HCT116 (cell line): ENCODE results near the gene FAM98A. TPM values are rescaled to one million over a fixed set of nuclear protein-coding genes. Genes with fewer than 3 reads are reported as not detected.

Source experiments
- ATAC-seq: fragments of 200-7000 bp; cut with Tn5 transposase; 2 replicates; pipeline ENCODE4 v1.9.1; 2020; ENCODE audit warnings: mild to moderate bottlenecking, moderate library complexity
- BruUV-seq: library from RNA; stranded (reverse); fragments of 400-500 nt; replicated peaks from 2 replicates; lab custom pipeline; 2021; lab: Mats Ljungman, UMichigan
- CTCF ChIA-PET: fragments of 300-600 bp; sonication (Branson Sonifier 250); formaldehyde crosslinking; loops from one replicate; lab custom pipeline; 2021; ENCODE audit warnings: antibody characterized with exemption; lab: Charles Lee
- POLR2A ChIA-PET: fragments of 300-600, 350-600 bp; sonication (Branson Sonifier 250); formaldehyde crosslinking; loops from one replicate; lab custom pipeline; 2021; ENCODE audit warnings: antibody characterized with exemption; lab: Charles Lee
- RAD21 ChIA-PET, 2 experiments: fragments of 300-600 bp; sonication (Branson Sonifier 250); formaldehyde crosslinking; loops; one replicate each; lab custom pipeline; 2023; ENCODE audit warnings: low total read pairs in 2 of 2; ENCODE audit not compliant: uncharacterized antibody in 2 of 2, unreplicated experiment in 2 of 2, low non-redundant PET in 1 of 2; lab: Charles Lee
- DNase-seq: peaks from one replicate; pipeline ENCODE4 v3.0.0-alpha.2; 2010; ENCODE audit warnings: low read depth, low spot score
- H2AFZ ChIP-seq: fragments of 200-600 bp; shearing (Covaris generic), sonication (generic); 2 replicates; pipeline ENCODE4 v1.6.1; 2017; ENCODE audit warnings: low read depth, mixed run types, mixed read lengths, antibody characterized with exemption, low read length; ENCODE audit not compliant: poor library complexity, severe bottlenecking
- H3K27ac ChIP-seq: 2 replicates; pipeline ENCODE4 v1.5.1; 2012; ENCODE audit warnings: low read depth, low read length
- H3K27me3 ChIP-seq: fragments of 200-600 bp; sonication (generic); 2 replicates; pipeline ENCODE4 v1.6.1; 2016; ENCODE audit warnings: mixed run types, low read length, mixed read lengths; ENCODE audit not compliant: insufficient read depth
- H3K36me3 ChIP-seq, 2 experiments: fragments of 200-500 bp in 1 of 2; fragments of 200-600 bp in 1 of 2; sonication (Bioruptor generic) in 1 of 2; sonication (generic) in 1 of 2; 2 replicates each; pipeline versions ENCODE4 v1.5.1 to v1.6.1; 2014 to 2016; ENCODE audit warnings: low read length in 2 of 2, inconsistent platforms in 1 of 2, mixed read lengths in 1 of 2, mixed run types in 1 of 2; ENCODE audit not compliant: insufficient read depth in 2 of 2, control insufficient read depth in 1 of 2
- H3K4me1 ChIP-seq, 2 experiments: fragments of 200-600 bp in 1 of 2; sonication (generic) in 1 of 2; 2 replicates each; pipeline versions ENCODE4 v1.5.1 to v1.6.1; 2012 to 2017; ENCODE audit warnings: low read length in 2 of 2, inconsistent platforms in 1 of 2, mild to moderate bottlenecking in 1 of 2, mixed read lengths in 1 of 2, mixed run types in 1 of 2, moderate library complexity in 1 of 2; ENCODE audit not compliant: insufficient read depth in 2 of 2, control insufficient read depth in 1 of 2
- H3K4me2 ChIP-seq: fragments of 200-600 bp; sonication (generic); 2 replicates; pipeline ENCODE4 v1.6.1; 2017; ENCODE audit warnings: mixed run types, low read length, mixed read lengths
- H3K4me3 ChIP-seq, 2 experiments: fragments of 200-600 bp in 1 of 2; sonication (generic) in 1 of 2; replicated peaks in 1 of 2; 2 replicates each; pipeline ENCODE4 v1.5.1; 2011 to 2016; ENCODE audit warnings: low read length in 2 of 2, control low read depth in 1 of 2, low read depth in 1 of 2, mild to moderate bottlenecking in 1 of 2, mixed read lengths in 1 of 2, mixed run types in 1 of 2
- H3K79me2 ChIP-seq: fragments of 200-600 bp; sonication (generic); 2 replicates; pipeline ENCODE4 v1.6.1; 2017; ENCODE audit warnings: mild to moderate bottlenecking, mixed run types, low read length, moderate library complexity, mixed read lengths; ENCODE audit not compliant: insufficient read depth
- H3K9ac ChIP-seq: fragments of 200-600 bp; sonication (generic); 2 replicates; pipeline ENCODE4 v1.6.1; 2016; ENCODE audit warnings: low read length, mixed read lengths
- H3K9me2 ChIP-seq: fragments of 200-600 bp; sonication (generic), shearing (Covaris generic); 2 replicates; pipeline ENCODE4 v1.6.1; 2017; ENCODE audit warnings: mixed run types, mild to moderate bottlenecking, moderate library complexity; ENCODE audit not compliant: insufficient read depth
- H3K9me3 ChIP-seq, 2 experiments: fragments of 200-500 bp in 1 of 2; fragments of 200-600 bp in 1 of 2; sonication (Bioruptor generic) in 1 of 2; sonication (generic) in 1 of 2; 2 replicates each; pipeline ENCODE4 v1.6.1; 2014 to 2017; ENCODE audit warnings: low read length in 2 of 2, mixed read lengths in 2 of 2, inconsistent platforms in 1 of 2, low read depth in 1 of 2, mild to moderate bottlenecking in 1 of 2, mixed run types in 1 of 2, moderate library complexity in 1 of 2; ENCODE audit not compliant: control insufficient read depth in 1 of 2, insufficient read depth in 1 of 2
- H4K20me1 ChIP-seq: fragments of 200-600 bp; sonication (generic), shearing (Covaris generic); 2 replicates; pipeline ENCODE4 v1.6.1; 2017; ENCODE audit warnings: mixed run types, mild to moderate bottlenecking, moderate library complexity; ENCODE audit not compliant: insufficient read depth
- EGR1 ChIP-seq: IDR thresholded peaks from 2 replicates; pipeline ENCODE4 v1.6.1; 2012; ENCODE audit warnings: low read depth
- ELF1 ChIP-seq: IDR thresholded peaks from 2 replicates; pipeline ENCODE4 v1.6.1; 2012; ENCODE audit warnings: low read depth, borderline replicate concordance
- EZH2 ChIP-seq: fragments of 200-600 bp; sonication (generic); IDR thresholded peaks from 2 replicates; pipeline ENCODE4 v1.6.1; 2017; ENCODE audit warnings: antibody characterized with exemption, mixed run types
- POLR2A ChIP-seq: IDR thresholded peaks from 2 replicates; pipeline ENCODE4 v1.7.0; 2011; ENCODE audit warnings: borderline replicate concordance; ENCODE audit not compliant: insufficient read depth, insufficient read length; ENCODE audit errors: extremely low read depth
- SIN3A ChIP-seq: IDR thresholded peaks from 2 replicates; pipeline ENCODE4 v1.6.1; 2012; ENCODE audit warnings: low read depth
- SP1 ChIP-seq: IDR thresholded peaks from 2 replicates; pipeline ENCODE4 v1.6.1; 2012; ENCODE audit warnings: low read depth
- SRF ChIP-seq: IDR thresholded peaks from 2 replicates; pipeline ENCODE4 v1.6.1; 2012; ENCODE audit warnings: low read depth
- YY1 ChIP-seq: IDR thresholded peaks from 2 replicates; pipeline ENCODE4 v1.6.1; 2011; ENCODE audit warnings: low read length, low read depth, moderate library complexity, mild to moderate bottlenecking; ENCODE audit not compliant: insufficient replicate concordance; ENCODE audit errors: extremely low read depth
- ZNF274 ChIP-seq: fragments of 200-500 bp; sonication (Bioruptor generic); IDR thresholded peaks from 2 replicates; pipeline ENCODE4 v1.6.1; 2014; ENCODE audit warnings: mild to moderate bottlenecking, low read depth, low read length, inconsistent platforms
- intact Hi-C: fragments of 100-400 bp; cut with micrococcal nuclease; formaldehyde crosslinking; loops from 2 replicates; pipeline ENCODE4 v1.10.0; 2022
- total RNA-seq: library from RNA; stranded (reverse); gene quantifications from one replicate; pipeline ENCODE4 v1.2.1, GENCODE V29; 2021; ENCODE audit not compliant: unreplicated experiment
- TF ChIP-seq, protein P1 (sequence below): IDR thresholded peaks from 2 replicates; pipeline ENCODE4 v1.6.1; 2011; ENCODE audit warnings: mild to moderate bottlenecking, low read length, moderate library complexity; ENCODE audit not compliant: insufficient replicate concordance; ENCODE audit errors: extremely low read depth
- TF ChIP-seq, protein P2 (sequence below): IDR thresholded peaks from 2 replicates; pipeline ENCODE4 v1.6.1; 2012
- TF ChIP-seq, protein P3 (sequence below): IDR thresholded peaks from 2 replicates; pipeline ENCODE4 v1.6.1; 2012; ENCODE audit warnings: low read depth

The FAM98A gene
- total RNA-seq, 1 experiment from 2014 or later, result 42.9 TPM

DNA sequence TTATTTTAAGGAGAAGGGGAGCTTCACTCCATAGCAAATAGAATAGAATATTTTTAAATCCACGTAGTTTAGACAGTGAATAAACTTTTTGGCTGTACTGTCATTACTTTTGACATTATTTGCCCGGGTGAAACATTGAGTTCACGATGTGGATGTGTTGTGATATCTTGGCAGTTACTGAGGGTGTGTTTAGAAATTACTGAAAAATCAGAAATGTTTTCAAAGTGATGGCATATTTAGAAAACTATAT, 769 bp upstream of the FAM98A start (continued):
- TF ChIP-seq, protein P1, sequence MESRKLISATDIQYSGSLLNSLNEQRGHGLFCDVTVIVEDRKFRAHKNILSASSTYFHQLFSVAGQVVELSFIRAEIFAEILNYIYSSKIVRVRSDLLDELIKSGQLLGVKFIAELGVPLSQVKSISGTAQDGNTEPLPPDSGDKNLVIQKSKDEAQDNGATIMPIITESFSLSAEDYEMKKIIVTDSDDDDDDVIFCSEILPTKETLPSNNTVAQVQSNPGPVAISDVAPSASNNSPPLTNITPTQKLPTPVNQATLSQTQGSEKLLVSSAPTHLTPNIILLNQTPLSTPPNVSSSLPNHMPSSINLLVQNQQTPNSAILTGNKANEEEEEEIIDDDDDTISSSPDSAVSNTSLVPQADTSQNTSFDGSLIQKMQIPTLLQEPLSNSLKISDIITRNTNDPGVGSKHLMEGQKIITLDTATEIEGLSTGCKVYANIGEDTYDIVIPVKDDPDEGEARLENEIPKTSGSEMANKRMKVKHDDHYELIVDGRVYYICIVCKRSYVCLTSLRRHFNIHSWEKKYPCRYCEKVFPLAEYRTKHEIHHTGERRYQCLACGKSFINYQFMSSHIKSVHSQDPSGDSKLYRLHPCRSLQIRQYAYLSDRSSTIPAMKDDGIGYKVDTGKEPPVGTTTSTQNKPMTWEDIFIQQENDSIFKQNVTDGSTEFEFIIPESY, result no peak

DNA sequence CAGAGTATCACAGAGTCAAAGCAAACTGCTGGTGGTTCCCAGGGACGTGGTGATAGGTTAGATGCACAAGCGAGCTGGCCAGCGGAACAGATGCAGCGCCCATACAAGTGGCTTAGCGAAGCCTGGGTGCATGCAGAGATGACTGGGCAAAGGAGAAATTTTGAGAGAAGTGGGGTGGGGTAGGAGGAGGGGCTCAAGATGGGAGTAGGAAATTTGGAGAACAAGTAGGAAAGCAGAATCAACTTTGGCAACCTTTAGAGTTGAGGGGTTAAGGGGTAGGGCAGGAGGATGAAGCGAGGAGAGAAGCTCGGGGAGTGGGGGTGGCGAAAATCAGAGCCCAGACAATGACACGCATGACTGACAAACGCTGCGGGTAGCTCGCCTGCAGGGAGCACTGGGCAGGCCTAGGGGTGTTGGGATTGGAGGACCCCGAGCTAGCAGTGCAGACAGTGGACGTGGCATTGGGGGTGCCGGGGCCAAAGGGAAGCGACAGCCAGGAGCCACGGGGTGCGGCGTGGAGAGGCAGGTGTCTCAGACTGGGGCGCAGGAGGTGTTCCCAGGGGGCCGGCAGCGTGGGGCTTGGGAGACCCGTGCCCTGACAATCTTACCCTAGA, 431 bp downstream of the FAM98A start:
- no peak for DNase-seq
- CTCF ChIA-PET, result interaction anchor here (0.8 to 1.1 kb wide), 3 partner anchors 16 to 186 kb away, joined by 3 to 6 read pairs (median 4); no protein-coding TSS in a partner anchor
- intact Hi-C loops, result no loop called here
- no peaks in the 10 kb centered on the region for H3K27me3 ChIP-seq
- peaks cover 49% of the 10 kb centered on the region for H3K79me2 ChIP-seq
- no peaks in the 10 kb centered on the region for H4K20me1 ChIP-seq
- no peaks in the 10 kb centered on the region for H3K9me3 ChIP-seq
- peak overlapping the region; percentile 88 to 95 for H3K4me3 ChIP-seq
- peak overlapping the region; percentile 88 for H3K4me2 ChIP-seq
- no peaks in the 10 kb centered on the region for H3K9me2 ChIP-seq
- peak overlapping the region; percentile 79 for H3K9ac ChIP-seq
- peaks cover 2 to 9% of the 10 kb centered on the region in 2 experiments; a peak in 2 of 4 replicates for H3K36me3 ChIP-seq
- peak; percentile 49 for ATAC-seq
- TF ChIP-seq YY1 (no peak), SIN3A (peak; percentile 62)
- peaks cover 7 to 20% of the 10 kb centered on the region in 2 experiments for H3K4me1 ChIP-seq
- POLR2A ChIA-PET, result no interaction called here
- RAD21 ChIA-PET, result no interaction called here
- no TSS peak for BruUV-seq
- peak overlapping the region; percentile 26; the same call in 1 of the 2 replicates for H3K27ac ChIP-seq
- H2AFZ ChIP-seq, result no peak overlapping the region

DNA sequence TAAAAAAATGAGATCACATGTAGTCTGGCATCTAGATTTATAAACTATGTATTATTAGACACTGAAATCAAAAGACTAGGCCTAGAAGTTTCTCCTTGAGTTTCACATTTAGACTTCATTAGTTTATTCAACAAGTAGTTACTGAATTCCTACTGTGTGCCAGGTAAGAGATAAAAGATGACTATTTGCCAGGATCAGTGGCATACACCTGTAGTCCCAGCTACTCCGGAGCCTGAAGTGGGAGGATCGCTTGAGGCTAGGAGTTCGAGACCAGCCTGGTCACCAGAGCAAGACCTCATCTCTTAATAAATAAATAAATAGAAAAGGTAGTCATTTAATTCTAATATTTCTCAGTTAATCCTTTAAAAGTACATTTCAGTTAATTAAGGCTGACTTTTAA, 2.1 kb downstream of the FAM98A start:
- H3K4me2 ChIP-seq, result no peak overlapping the region
- H2AFZ ChIP-seq, result no peak overlapping the region
- no peaks in the 10 kb centered on the region for H3K9me2 ChIP-seq
- no peak for DNase-seq
- POLR2A ChIA-PET, result interaction anchor here (0.6 kb wide), 1 partner anchor 681 kb away, joined by 5 read pairs; no protein-coding TSS in a partner anchor
- RAD21 ChIA-PET, result no interaction called here
- H4K20me1 ChIP-seq, result no peaks in the 10 kb centered on the region
- H3K36me3 ChIP-seq, result peaks cover 14 to 17% of the 10 kb centered on the region in 2 experiments; a peak in 3 of 4 replicates
- CTCF ChIA-PET, result no interaction called here
- H3K27me3 ChIP-seq, result no peaks in the 10 kb centered on the region
- no peaks in the 10 kb centered on the region for H3K9me3 ChIP-seq
- intact Hi-C loops, result no loop called here
- no TSS peak for BruUV-seq
- peaks cover 7 to 20% of the 10 kb centered on the region in 2 experiments for H3K4me1 ChIP-seq
- no peak overlapping the region for H3K9ac ChIP-seq
- peaks cover 51% of the 10 kb centered on the region for H3K79me2 ChIP-seq
- no peak overlapping the region for H3K27ac ChIP-seq
- ATAC-seq, result no peak
- no peak overlapping the region for H3K4me3 ChIP-seq
- TF ChIP-seq SRF (no peak), POLR2A (no peak), EZH2 (no peak), EGR1 (no peak), ELF1 (no peak), SP1 (no peak), ZNF274 (no peak), YY1 (no peak)
- TF ChIP-seq, protein P2, sequence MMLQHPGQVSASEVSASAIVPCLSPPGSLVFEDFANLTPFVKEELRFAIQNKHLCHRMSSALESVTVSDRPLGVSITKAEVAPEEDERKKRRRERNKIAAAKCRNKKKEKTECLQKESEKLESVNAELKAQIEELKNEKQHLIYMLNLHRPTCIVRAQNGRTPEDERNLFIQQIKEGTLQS, result no peak
- TF ChIP-seq, protein P3, sequence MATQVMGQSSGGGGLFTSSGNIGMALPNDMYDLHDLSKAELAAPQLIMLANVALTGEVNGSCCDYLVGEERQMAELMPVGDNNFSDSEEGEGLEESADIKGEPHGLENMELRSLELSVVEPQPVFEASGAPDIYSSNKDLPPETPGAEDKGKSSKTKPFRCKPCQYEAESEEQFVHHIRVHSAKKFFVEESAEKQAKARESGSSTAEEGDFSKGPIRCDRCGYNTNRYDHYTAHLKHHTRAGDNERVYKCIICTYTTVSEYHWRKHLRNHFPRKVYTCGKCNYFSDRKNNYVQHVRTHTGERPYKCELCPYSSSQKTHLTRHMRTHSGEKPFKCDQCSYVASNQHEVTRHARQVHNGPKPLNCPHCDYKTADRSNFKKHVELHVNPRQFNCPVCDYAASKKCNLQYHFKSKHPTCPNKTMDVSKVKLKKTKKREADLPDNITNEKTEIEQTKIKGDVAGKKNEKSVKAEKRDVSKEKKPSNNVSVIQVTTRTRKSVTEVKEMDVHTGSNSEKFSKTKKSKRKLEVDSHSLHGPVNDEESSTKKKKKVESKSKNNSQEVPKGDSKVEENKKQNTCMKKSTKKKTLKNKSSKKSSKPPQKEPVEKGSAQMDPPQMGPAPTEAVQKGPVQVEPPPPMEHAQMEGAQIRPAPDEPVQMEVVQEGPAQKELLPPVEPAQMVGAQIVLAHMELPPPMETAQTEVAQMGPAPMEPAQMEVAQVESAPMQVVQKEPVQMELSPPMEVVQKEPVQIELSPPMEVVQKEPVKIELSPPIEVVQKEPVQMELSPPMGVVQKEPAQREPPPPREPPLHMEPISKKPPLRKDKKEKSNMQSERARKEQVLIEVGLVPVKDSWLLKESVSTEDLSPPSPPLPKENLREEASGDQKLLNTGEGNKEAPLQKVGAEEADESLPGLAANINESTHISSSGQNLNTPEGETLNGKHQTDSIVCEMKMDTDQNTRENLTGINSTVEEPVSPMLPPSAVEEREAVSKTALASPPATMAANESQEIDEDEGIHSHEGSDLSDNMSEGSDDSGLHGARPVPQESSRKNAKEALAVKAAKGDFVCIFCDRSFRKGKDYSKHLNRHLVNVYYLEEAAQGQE, result no peak
